SK-N-SH (cell line): ENCODE data around the gene LGR6.

Experiments used
- CTCF ChIP-seq: fragments of 200-600 bp; sonication (generic); IDR thresholded peaks from 2 replicates; pipeline ENCODE4 v1.6.1; 2017; ENCODE audit warnings: antibody characterized with exemption, mild to moderate bottlenecking, moderate library complexity
- EP300 ChIP-seq, 2 experiments: IDR thresholded peaks; 2 replicates each; pipeline versions ENCODE4 v1.4.0 to v1.6.1; 2012; ENCODE audit warnings: borderline replicate concordance in 1 of 2, low read depth in 1 of 2, low read length in 1 of 2
- EZH2phosphoT487 ChIP-seq: fragments of 200-600 bp; sonication (generic); IDR thresholded peaks from 2 replicates; pipeline ENCODE4 v1.6.1; 2017; ENCODE audit warnings: low read depth, mixed run types, mild to moderate bottlenecking, antibody characterized with exemption, moderate library complexity, borderline replicate concordance
- FOXM1 ChIP-seq: IDR thresholded peaks from 2 replicates; pipeline ENCODE4 v1.4.0; 2012; ENCODE audit warnings: low read depth, mild to moderate bottlenecking
- JUND ChIP-seq: IDR thresholded peaks from 2 replicates; pipeline ENCODE4 v1.4.0; 2012
- MAX ChIP-seq: IDR thresholded peaks from 2 replicates; pipeline ENCODE4 v1.4.0; 2012; ENCODE audit warnings: low read depth
- MXI1 ChIP-seq: IDR thresholded peaks from 2 replicates; pipeline ENCODE4 v1.6.1; 2012; ENCODE audit warnings: mild to moderate bottlenecking, low read depth, low read length, improper control_type of control experiment
- USF2 ChIP-seq: fragments of 150-350 bp; IDR thresholded peaks from 2 replicates; pipeline ENCODE4 v1.6.1; 2017; ENCODE audit warnings: antibody characterized with exemption, low read length, low read depth, borderline replicate concordance

- TF ChIP-seq CTCF (no peak), JUND (no peak), FOXM1 (no peak), EP300 (IDR thresholded peaks at IDR 0.05; ENCODE audit: borderline replicate concordance in 1 of 2, low read depth in 1 of 2, low read length in 1 of 2) (no peak), EZH2phosphoT487 (no peak), MAX (no peak), MXI1 (no peak), USF2 (no peak)
Measured at GRCh38 chr1:202251424-202252256, 58.0 kb downstream of the LGR6 start.
